Glutamatergic neuron (in vitro differentiated cells): ENCODE results near the gene CD53. TPM values are rescaled to one million over a fixed set of nuclear protein-coding genes. Genes with fewer than 3 reads are reported as not detected.

Experiments used
- DNase-seq: peaks from one replicate; pipeline ENCODE4 v3.0.0; 2022
- H3K27ac Mint-ChIP-seq: one replicate; pipeline ENCODE4 v1.8.0; 2020; ENCODE audit warnings: mild to moderate bottlenecking, mixed read lengths, inconsistent platforms; ENCODE audit not compliant: unreplicated experiment
- H3K27me3 Mint-ChIP-seq: one replicate; pipeline ENCODE4 v1.8.0; 2020; ENCODE audit warnings: mild to moderate bottlenecking, moderate library complexity, mixed read lengths, inconsistent platforms; ENCODE audit not compliant: unreplicated experiment
- H3K36me3 Mint-ChIP-seq: one replicate; pipeline ENCODE4 v1.8.0; 2020; ENCODE audit warnings: mild to moderate bottlenecking, mixed read lengths, inconsistent platforms; ENCODE audit not compliant: unreplicated experiment
- H3K4me1 Mint-ChIP-seq: one replicate; pipeline ENCODE4 v1.8.0; 2020; ENCODE audit warnings: mild to moderate bottlenecking, low read depth, mixed read lengths, inconsistent platforms; ENCODE audit not compliant: unreplicated experiment
- H3K4me3 Mint-ChIP-seq: one replicate; pipeline ENCODE4 v1.8.0; 2020; ENCODE audit warnings: mild to moderate bottlenecking, mixed read lengths, inconsistent platforms; ENCODE audit not compliant: unreplicated experiment
- H3K9me3 Mint-ChIP-seq: one replicate; pipeline ENCODE4 v1.8.0; 2020; ENCODE audit warnings: mild to moderate bottlenecking, moderate library complexity, mixed read lengths, inconsistent platforms; ENCODE audit not compliant: unreplicated experiment
- CTCF ChIP-seq: fragments of 200-600 bp; sonication (generic); IDR thresholded peaks from one replicate; pipeline ENCODE4 v1.5.0; 2021; ENCODE audit not compliant: partially characterized antibody, unreplicated experiment
- total RNA-seq: library from RNA; stranded (reverse); fragmentation: NEBNext Ultra II Directional; extraction: Animal tissue kit (Norgen Biotek cat#: 25700); gene quantifications from one replicate; pipeline ENCODE4 v1.2.1, GENCODE V29; 2021; ENCODE audit not compliant: unreplicated experiment

Gene CD53
- total RNA-seq, 1 donor from 2014 or later: not detected

GRCh38 chr1:110850145-110850544, 22.8 kb upstream of the CD53 start:
- Mint-ChIP-seq H3K4me3 (no peak overlapping the region), H3K9me3 (no peaks in the 10 kb centered on the region), H3K27ac (no peak overlapping the region), H3K27me3 (no peaks in the 10 kb centered on the region), H3K4me1 (no peaks in the 10 kb centered on the region), H3K36me3 (no peaks in the 10 kb centered on the region)
- no peak for DNase-seq
- TF ChIP-seq CTCF: no peak

- TF ChIP-seq CTCF: no peak
- Mint-ChIP-seq H3K36me3 (no peaks in the 10 kb centered on the region), H3K9me3 (no peaks in the 10 kb centered on the region), H3K27me3 (no peaks in the 10 kb centered on the region), H3K4me1 (no peaks in the 10 kb centered on the region), H3K4me3 (no peak overlapping the region), H3K27ac (no peak overlapping the region)
- DNase-seq: no peak
Observed at GRCh38 chr1:110850627-110851026, 22.3 kb upstream of the CD53 start.

DNA sequence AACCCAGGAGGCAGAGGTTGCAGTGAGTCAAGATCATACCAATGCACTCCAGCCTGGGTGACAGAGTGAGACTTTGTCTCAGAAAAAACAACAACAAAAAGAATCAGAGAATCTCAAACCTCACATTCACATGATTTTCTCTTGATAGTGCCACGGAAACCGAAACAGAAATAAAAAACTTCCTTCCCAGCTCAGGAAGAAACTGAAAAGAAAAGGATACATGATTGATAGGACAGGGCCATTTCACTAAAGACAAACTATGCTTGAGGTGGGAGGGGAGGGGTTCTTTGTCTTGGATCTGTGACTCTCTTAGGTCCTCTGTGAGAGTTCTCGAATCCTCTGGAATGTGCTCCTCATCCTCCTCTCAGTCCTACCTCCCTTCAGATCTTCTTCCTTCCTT, 19.8 kb upstream of the CD53 start:
- DNase-seq: no peak
- H3K27me3 Mint-ChIP-seq: no peaks in the 10 kb centered on the region
- H3K27ac Mint-ChIP-seq: no peak overlapping the region
- H3K9me3 Mint-ChIP-seq: no peaks in the 10 kb centered on the region
- no peaks in the 10 kb centered on the region for H3K36me3 Mint-ChIP-seq
- TF ChIP-seq CTCF: no peak
- no peaks in the 10 kb centered on the region for H3K4me1 Mint-ChIP-seq
- H3K4me3 Mint-ChIP-seq: no peak overlapping the region

GRCh38 chr1:110856410-110856809, 16.5 kb upstream of the CD53 start:
- H3K9me3 Mint-ChIP-seq: no peaks in the 10 kb centered on the region
- DNase-seq: no peak
- TF ChIP-seq CTCF: no peak
- H3K4me3 Mint-ChIP-seq: no peak overlapping the region
- H3K36me3 Mint-ChIP-seq: no peaks in the 10 kb centered on the region
- H3K4me1 Mint-ChIP-seq: no peaks in the 10 kb centered on the region
- no peaks in the 10 kb centered on the region for H3K27me3 Mint-ChIP-seq
- H3K27ac Mint-ChIP-seq: no peak overlapping the region

DNA sequence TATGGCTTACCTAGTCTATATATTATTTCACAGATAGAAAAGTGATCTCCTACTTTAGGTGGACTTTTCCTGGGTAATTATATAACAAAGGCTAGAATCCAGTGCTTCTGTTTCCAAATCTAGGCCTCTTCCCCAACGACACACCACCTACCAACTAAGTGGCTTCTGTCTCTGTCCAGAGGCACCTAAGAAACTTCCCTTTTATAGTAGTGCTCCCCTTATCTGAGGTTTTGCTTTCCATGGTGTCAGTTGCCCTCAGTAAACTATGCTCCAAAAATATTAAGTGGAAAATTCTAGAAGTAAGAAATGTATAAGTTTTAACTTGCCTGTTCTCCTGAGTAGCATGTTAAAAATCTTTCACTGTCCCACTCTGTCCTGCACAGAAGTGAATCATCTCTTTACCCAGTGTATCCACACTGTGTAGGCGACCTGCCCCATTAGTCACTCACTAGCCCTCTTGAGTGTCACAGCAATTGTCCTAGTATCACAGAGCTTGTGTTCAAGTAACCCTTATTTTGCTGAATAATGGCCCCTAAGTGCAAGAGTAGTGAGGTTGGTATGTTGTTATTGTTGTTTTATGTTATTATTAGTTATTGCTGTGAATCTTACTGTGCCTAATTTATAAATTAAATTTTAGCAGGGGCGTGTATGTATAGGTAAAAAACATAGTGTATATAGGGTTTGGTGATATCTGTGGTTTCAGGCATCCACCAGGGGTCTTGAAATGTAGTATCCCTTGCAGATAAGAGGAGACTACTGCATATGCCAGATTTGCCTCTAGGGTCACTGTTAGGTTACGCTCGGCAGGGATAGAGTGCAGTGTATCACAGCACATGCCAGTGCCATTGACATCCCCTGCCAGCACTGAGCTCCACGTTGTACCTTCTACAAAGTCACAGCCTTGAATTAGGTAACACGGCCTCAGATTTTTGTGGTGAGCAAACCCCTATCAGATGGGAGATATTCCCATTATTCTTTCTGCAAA, 14.7 kb upstream of the CD53 start:
- no peak overlapping the region for H3K4me3 Mint-ChIP-seq
- no peak for DNase-seq
- peaks cover 2% of the 10 kb centered on the region for H3K9me3 Mint-ChIP-seq
- no peaks in the 10 kb centered on the region for H3K4me1 Mint-ChIP-seq
- H3K27ac Mint-ChIP-seq: no peak overlapping the region
- no peaks in the 10 kb centered on the region for H3K36me3 Mint-ChIP-seq
- no peaks in the 10 kb centered on the region for H3K27me3 Mint-ChIP-seq
- no peak for TF ChIP-seq CTCF
